ENCODE data around the gene FSD1.

Gene FSD1

GRCh38 chr19:4316956-4317355 lies 12.6 kb downstream of the FSD1 start:
- TF ChIP-seq EZH2phosphoT487 (IDR thresholded peaks at IDR 0.05; ENCODE audit: borderline replicate concordance), result no peak
- TF ChIP-seq CTCF (conservative IDR thresholded peaks at IDR 0.05; ENCODE audit: low read length), result no peak
- no peak overlapping the region for H2AFZ ChIP-seq (ENCODE audit: low read length)
- no peak overlapping the region for H3K4me2 ChIP-seq (ENCODE audit: low read depth, low read length, poor library complexity, severe bottlenecking)
- no peaks in the 10 kb centered on the region for H3K79me2 ChIP-seq (ENCODE audit: insufficient read depth, low read length)
- H3K4me1 ChIP-seq (ENCODE audit: insufficient read depth, low read length, poor library complexity, severe bottlenecking), result no peaks in the 10 kb centered on the region
- H3K36me3 ChIP-seq (ENCODE audit: insufficient read depth, low read length), result no peaks in the 10 kb centered on the region
- no peaks in the 10 kb centered on the region for H3F3A ChIP-seq (ENCODE audit: low read depth)
- no peaks in the 10 kb centered on the region for H3K9me2 ChIP-seq (replicated peaks; ENCODE audit: low read depth, low read length)
- no peaks in the 10 kb centered on the region; the same call in 1 of the 2 replicates for H3K9me3 ChIP-seq (ENCODE audit: insufficient read depth, low read depth, low read length)
- H3K27me3 ChIP-seq (ENCODE audit: insufficient read depth, low read length, poor library complexity, severe bottlenecking), result no peaks in the 10 kb centered on the region
- H3K9ac ChIP-seq (ENCODE audit: low read depth, low read length, poor library complexity, severe bottlenecking), result no peak overlapping the region
- H4K20me1 ChIP-seq (ENCODE audit: insufficient read depth, low read length, poor library complexity, severe bottlenecking), result no peaks in the 10 kb centered on the region
- no peak overlapping the region for H3K4me3 ChIP-seq (ENCODE audit: low read length, poor library complexity, severe bottlenecking)

GRCh38 chr19:4318460-4318859 lies 14.1 kb downstream of the FSD1 start:
- Histone ChIP-seq H3K9ac (ENCODE audit: low read depth, low read length, poor library complexity, severe bottlenecking) (no peak overlapping the region), H3K4me1 (ENCODE audit: insufficient read depth, low read length, poor library complexity, severe bottlenecking) (no peaks in the 10 kb centered on the region), H3K4me3 (ENCODE audit: low read length, poor library complexity, severe bottlenecking) (no peak overlapping the region), H2AFZ (ENCODE audit: low read length) (no peak overlapping the region), H3K4me2 (ENCODE audit: low read depth, low read length, poor library complexity, severe bottlenecking) (no peak overlapping the region), H3K36me3 (ENCODE audit: insufficient read depth, low read length) (no peaks in the 10 kb centered on the region), H3K9me2 (replicated peaks; ENCODE audit: low read depth, low read length) (no peaks in the 10 kb centered on the region), H3K27me3 (ENCODE audit: insufficient read depth, low read length, poor library complexity, severe bottlenecking) (no peaks in the 10 kb centered on the region), H3K9me3 (ENCODE audit: insufficient read depth, low read depth, low read length) (no peaks in the 10 kb centered on the region; the same call in 1 of the 2 replicates), H4K20me1 (ENCODE audit: insufficient read depth, low read length, poor library complexity, severe bottlenecking) (no peaks in the 10 kb centered on the region), H3F3A (ENCODE audit: low read depth) (no peaks in the 10 kb centered on the region), H3K79me2 (ENCODE audit: insufficient read depth, low read length) (no peaks in the 10 kb centered on the region)
- TF ChIP-seq EZH2phosphoT487 (IDR thresholded peaks at IDR 0.05; ENCODE audit: borderline replicate concordance) (no peak), CTCF (conservative IDR thresholded peaks at IDR 0.05; ENCODE audit: low read length) (no peak)

GRCh38 chr19:4319067-4319718 lies 14.8 kb downstream of the FSD1 start:
- Histone ChIP-seq H3K4me2 (ENCODE audit: low read depth, low read length, poor library complexity, severe bottlenecking) (no peak overlapping the region), H3K4me1 (ENCODE audit: insufficient read depth, low read length, poor library complexity, severe bottlenecking) (no peaks in the 10 kb centered on the region), H3K4me3 (ENCODE audit: low read length, poor library complexity, severe bottlenecking) (no peak overlapping the region), H3K9ac (ENCODE audit: low read depth, low read length, poor library complexity, severe bottlenecking) (no peak overlapping the region), H2AFZ (ENCODE audit: low read length) (no peak overlapping the region), H3F3A (ENCODE audit: low read depth) (no peaks in the 10 kb centered on the region), H3K27me3 (ENCODE audit: insufficient read depth, low read length, poor library complexity, severe bottlenecking) (no peaks in the 10 kb centered on the region), H4K20me1 (ENCODE audit: insufficient read depth, low read length, poor library complexity, severe bottlenecking) (no peaks in the 10 kb centered on the region), H3K36me3 (ENCODE audit: insufficient read depth, low read length) (no peaks in the 10 kb centered on the region), H3K9me2 (replicated peaks; ENCODE audit: low read depth, low read length) (no peaks in the 10 kb centered on the region), H3K79me2 (ENCODE audit: insufficient read depth, low read length) (no peaks in the 10 kb centered on the region), H3K9me3 (ENCODE audit: insufficient read depth, low read depth, low read length) (no peaks in the 10 kb centered on the region; the same call in 1 of the 2 replicates)
- TF ChIP-seq CTCF (conservative IDR thresholded peaks at IDR 0.05; ENCODE audit: low read length) (no peak), EZH2phosphoT487 (IDR thresholded peaks at IDR 0.05; ENCODE audit: borderline replicate concordance) (no peak)
